IMR-90 (cell line): ENCODE data around the gene CUL9.

Source experiments
- BHLHE40 ChIP-seq: fragments of 150-350 bp; IDR thresholded peaks from 2 replicates; pipeline ENCODE4 v1.6.1; 2016; ENCODE audit warnings: mild to moderate bottlenecking, low read depth, low read length
- CTCF ChIP-seq: conservative IDR thresholded peaks from 2 replicates; pipeline ENCODE4 v1.5.1; 2012; ENCODE audit warnings: mild to moderate bottlenecking, low read depth, low read length, improper control_type of control experiment
- FOS ChIP-seq: fragments of 150-350 bp; IDR thresholded peaks from 2 replicates; pipeline ENCODE4 v1.6.1; 2016; ENCODE audit warnings: low read depth, low read length
- MXI1 ChIP-seq: IDR thresholded peaks from 2 replicates; pipeline ENCODE4 v1.6.1; 2012; ENCODE audit warnings: low read depth, mild to moderate bottlenecking, low read length, moderate library complexity, borderline replicate concordance

GRCh38 chr6:43178150-43178549 is 3.8 kb upstream of the CUL9 start:
- TF ChIP-seq FOS (no peak), MXI1 (no peak), CTCF (no peak), BHLHE40 (no peak)
